Calu3 (cell line): Measurements from ENCODE around the gene NCOA1. TPM values are rescaled to one million over a fixed set of nuclear protein-coding genes. Genes with fewer than 3 reads are reported as not detected.

Experiments
- BruUV-seq: library from RNA; stranded (reverse); fragments of 400-500 nt; replicated peaks from 2 replicates; lab custom pipeline; 2021; lab: Mats Ljungman, UMichigan
- CTCF ChIA-PET: fragments of 300-600 bp; sonication (Branson Sonifier 250); formaldehyde crosslinking; loops from one replicate; lab custom pipeline; 2022; ENCODE audit warnings: antibody characterized with exemption; lab: Charles Lee
- DNase-seq: peaks from one replicate; pipeline ENCODE4 v3.0.0; 2022
- H3K27ac Mint-ChIP-seq: one replicate; pipeline ENCODE4 v1.8.0; 2022; ENCODE audit warnings: mixed read lengths; ENCODE audit not compliant: unreplicated experiment
- H3K27me3 Mint-ChIP-seq: one replicate; pipeline ENCODE4 v1.8.0; 2022; ENCODE audit warnings: mixed read lengths; ENCODE audit not compliant: unreplicated experiment
- H3K36me3 Mint-ChIP-seq: one replicate; pipeline ENCODE4 v1.8.0; 2022; ENCODE audit warnings: mild to moderate bottlenecking, moderate library complexity, mixed read lengths; ENCODE audit not compliant: insufficient read depth, unreplicated experiment
- H3K4me1 Mint-ChIP-seq: one replicate; pipeline ENCODE4 v1.8.0; 2022; ENCODE audit warnings: mild to moderate bottlenecking, low read depth, mixed read lengths; ENCODE audit not compliant: unreplicated experiment
- H3K4me3 Mint-ChIP-seq: one replicate; pipeline ENCODE4 v1.8.0; 2022; ENCODE audit warnings: mild to moderate bottlenecking, low read depth, moderate library complexity, mixed read lengths; ENCODE audit not compliant: unreplicated experiment
- H3K9me3 Mint-ChIP-seq: one replicate; pipeline ENCODE4 v1.8.0; 2022; ENCODE audit warnings: low read depth, mixed read lengths; ENCODE audit not compliant: unreplicated experiment
- intact Hi-C: fragments of 100-400 bp; cut with micrococcal nuclease; formaldehyde crosslinking; loops from one replicate; pipeline ENCODE4 v1.10.0; 2022; ENCODE audit not compliant: unreplicated experiment
- total RNA-seq: library from RNA; stranded (reverse); gene quantifications from 2 replicates; pipeline ENCODE4 v1.2.3, GENCODE V29; 2022
- TF ChIP-seq, protein P1 (sequence below): fragments of 200-600 bp; IDR thresholded peaks from one replicate; pipeline ENCODE4 v1.8.0; 2022; ENCODE audit warnings: antibody characterized with exemption; ENCODE audit not compliant: unreplicated experiment

NCOA1 gene
- total RNA-seq, 1 experiment from 2014 or later = 14.8 TPM

DNA sequence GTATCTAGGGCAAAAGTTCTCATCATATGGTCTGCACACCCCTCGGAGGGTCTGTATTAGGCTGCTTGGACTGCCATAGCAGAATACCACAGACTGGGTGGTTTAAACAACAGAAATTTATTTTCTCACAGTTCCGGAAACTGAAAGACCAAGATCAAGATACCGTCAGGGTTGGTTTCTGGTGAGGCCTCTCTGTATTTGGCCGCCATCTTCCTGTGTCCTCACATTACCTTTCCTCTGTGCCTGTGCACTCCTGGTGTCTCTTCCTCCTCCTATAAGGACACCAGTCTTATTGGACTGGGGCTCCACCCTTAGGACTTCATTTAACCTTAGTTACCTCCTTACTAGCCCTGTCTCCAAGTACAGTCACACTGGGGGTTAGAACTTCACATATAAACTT lies 132.5 kb downstream of the NCOA1 start:
- CTCF ChIA-PET = no interaction called here
- no peak overlapping the region for H3K4me3 Mint-ChIP-seq
- TF ChIP-seq, protein P1, sequence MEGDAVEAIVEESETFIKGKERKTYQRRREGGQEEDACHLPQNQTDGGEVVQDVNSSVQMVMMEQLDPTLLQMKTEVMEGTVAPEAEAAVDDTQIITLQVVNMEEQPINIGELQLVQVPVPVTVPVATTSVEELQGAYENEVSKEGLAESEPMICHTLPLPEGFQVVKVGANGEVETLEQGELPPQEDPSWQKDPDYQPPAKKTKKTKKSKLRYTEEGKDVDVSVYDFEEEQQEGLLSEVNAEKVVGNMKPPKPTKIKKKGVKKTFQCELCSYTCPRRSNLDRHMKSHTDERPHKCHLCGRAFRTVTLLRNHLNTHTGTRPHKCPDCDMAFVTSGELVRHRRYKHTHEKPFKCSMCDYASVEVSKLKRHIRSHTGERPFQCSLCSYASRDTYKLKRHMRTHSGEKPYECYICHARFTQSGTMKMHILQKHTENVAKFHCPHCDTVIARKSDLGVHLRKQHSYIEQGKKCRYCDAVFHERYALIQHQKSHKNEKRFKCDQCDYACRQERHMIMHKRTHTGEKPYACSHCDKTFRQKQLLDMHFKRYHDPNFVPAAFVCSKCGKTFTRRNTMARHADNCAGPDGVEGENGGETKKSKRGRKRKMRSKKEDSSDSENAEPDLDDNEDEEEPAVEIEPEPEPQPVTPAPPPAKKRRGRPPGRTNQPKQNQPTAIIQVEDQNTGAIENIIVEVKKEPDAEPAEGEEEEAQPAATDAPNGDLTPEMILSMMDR = no peak
- intact Hi-C loops = no loop called here
- no peak overlapping the region for H3K27ac Mint-ChIP-seq
- H3K27me3 Mint-ChIP-seq = no peaks in the 10 kb centered on the region
- no TSS peak for BruUV-seq
- no peaks in the 10 kb centered on the region for H3K36me3 Mint-ChIP-seq
- H3K9me3 Mint-ChIP-seq = no peaks in the 10 kb centered on the region
- no peaks in the 10 kb centered on the region for H3K4me1 Mint-ChIP-seq
- no peak for DNase-seq

DNA sequence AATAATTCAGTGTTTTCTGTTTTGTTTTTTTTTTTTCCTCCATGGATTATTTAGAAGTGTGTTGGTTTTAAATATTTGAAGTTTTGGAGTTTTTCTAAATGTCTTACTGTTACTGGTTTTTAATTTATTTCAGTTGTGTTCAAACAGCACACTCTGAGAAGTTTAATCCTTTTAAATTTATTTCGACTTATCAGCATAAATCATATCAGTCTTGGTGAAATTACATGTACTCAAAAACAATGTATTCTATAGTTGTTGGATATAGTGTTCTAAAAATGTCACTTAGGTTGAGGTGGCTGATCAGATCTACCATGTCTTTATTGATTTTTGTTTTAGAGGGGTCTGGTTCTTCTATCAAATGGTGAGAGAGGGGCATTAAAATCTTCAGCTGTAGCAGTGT lies 134.7 kb downstream of the NCOA1 start:
- Mint-ChIP-seq H3K9me3 (no peaks in the 10 kb centered on the region), H3K27ac (no peak overlapping the region), H3K4me3 (no peak overlapping the region), H3K27me3 (no peaks in the 10 kb centered on the region), H3K4me1 (no peaks in the 10 kb centered on the region), H3K36me3 (no peaks in the 10 kb centered on the region)
- CTCF ChIA-PET = no interaction called here
- intact Hi-C loops = no loop called here
- no TSS peak for BruUV-seq
- TF ChIP-seq, protein P1 = no peak
- DNase-seq = no peak

DNA sequence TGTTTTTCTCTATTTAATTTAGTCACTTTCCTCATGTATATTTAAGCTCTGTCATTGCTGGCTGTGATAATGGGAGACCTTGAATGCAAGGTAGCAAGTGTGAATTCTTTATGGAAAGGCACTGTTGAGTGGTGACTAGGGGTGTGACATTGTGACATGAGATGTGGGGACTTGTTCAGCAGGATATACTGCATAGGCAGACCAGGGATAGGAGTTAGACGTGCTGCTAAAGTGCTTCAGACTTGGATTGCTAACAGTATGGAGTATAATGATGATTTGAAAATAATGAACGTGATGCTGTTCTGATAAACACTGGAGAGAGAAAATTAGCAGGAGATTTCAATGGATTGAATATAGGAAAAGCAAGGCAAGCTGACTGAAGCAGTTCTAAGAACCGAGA lies 135.1 kb downstream of the NCOA1 start:
- no TSS peak for BruUV-seq
- H3K4me3 Mint-ChIP-seq = no peak overlapping the region
- H3K4me1 Mint-ChIP-seq = no peaks in the 10 kb centered on the region
- CTCF ChIA-PET = interaction anchor here (0.9 kb wide), 1 partner anchor 9 kb away, joined by 5 read pairs; no protein-coding TSS in a partner anchor
- intact Hi-C loops = no loop called here
- TF ChIP-seq, protein P1 = no peak
- H3K36me3 Mint-ChIP-seq = no peaks in the 10 kb centered on the region
- H3K9me3 Mint-ChIP-seq = no peaks in the 10 kb centered on the region
- H3K27ac Mint-ChIP-seq = no peak overlapping the region
- H3K27me3 Mint-ChIP-seq = no peaks in the 10 kb centered on the region
- no peak for DNase-seq

DNA sequence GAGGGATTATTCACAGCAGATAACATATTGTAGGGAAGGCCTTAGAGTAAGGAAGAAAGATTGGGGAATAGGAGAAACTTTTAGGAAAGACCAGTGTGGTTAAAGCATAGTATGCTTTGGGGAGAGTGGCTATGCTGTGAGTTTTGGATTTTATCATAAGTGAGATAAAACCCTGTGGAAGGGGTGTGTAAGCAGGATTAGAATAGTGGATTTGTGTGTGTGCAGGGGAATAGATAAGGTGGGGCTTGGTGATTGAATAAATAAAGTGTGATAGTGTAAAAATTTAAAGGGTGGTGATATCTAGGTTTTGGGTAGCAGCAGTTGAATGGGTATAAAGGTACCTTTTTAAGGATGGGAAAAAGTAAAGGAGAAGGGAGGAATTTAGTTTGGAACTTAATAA lies 137.7 kb downstream of the NCOA1 start:
- Mint-ChIP-seq H3K36me3 (no peaks in the 10 kb centered on the region), H3K27me3 (no peaks in the 10 kb centered on the region), H3K4me1 (no peaks in the 10 kb centered on the region), H3K9me3 (no peaks in the 10 kb centered on the region), H3K4me3 (no peak overlapping the region), H3K27ac (no peak overlapping the region)
- BruUV-seq = no TSS peak
- DNase-seq = no peak
- intact Hi-C loops = no loop called here
- CTCF ChIA-PET = no interaction called here
- TF ChIP-seq, protein P1 = no peak

DNA sequence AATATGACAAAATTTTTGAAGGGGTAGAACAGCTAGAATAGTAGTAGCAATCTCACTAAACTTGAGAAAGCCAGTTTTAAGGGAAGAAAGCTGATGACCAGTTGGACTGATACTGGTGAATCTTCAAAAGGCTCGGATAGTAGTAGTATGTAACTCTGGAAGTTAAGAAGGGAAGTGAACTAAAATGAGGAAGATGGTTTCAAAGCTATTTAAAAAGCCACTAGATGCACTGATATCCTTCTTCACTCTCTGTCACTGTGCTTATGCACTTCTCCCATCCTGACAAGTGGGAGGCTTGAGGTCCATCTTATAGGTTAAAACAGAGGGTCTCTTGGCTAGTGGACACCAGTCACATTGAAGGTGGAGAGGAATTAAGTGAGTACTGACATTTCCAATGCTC lies 141.1 kb downstream of the NCOA1 start:
- CTCF ChIA-PET = no interaction called here
- intact Hi-C loops = no loop called here

More for the DNA sequence above, 141.1 kb downstream of the NCOA1 start:
- no peaks in the 10 kb centered on the region for H3K9me3 Mint-ChIP-seq
- TF ChIP-seq, protein P1 = no peak
- no peak overlapping the region for H3K4me3 Mint-ChIP-seq
- no peak for DNase-seq
- H3K36me3 Mint-ChIP-seq = no peaks in the 10 kb centered on the region
- no peaks in the 10 kb centered on the region for H3K4me1 Mint-ChIP-seq
- no peaks in the 10 kb centered on the region for H3K27me3 Mint-ChIP-seq
- no TSS peak for BruUV-seq
- no peak overlapping the region for H3K27ac Mint-ChIP-seq
